Natural killer cell (primary cell): ENCODE results near the gene RBBP9. TPM values are rescaled to one million over a fixed set of nuclear protein-coding genes. Genes with fewer than 3 reads are reported as not detected.
"Not testable (repeated sequence)": the region's sequence is repeated elsewhere in the genome, so short reads cannot be mapped to it uniquely, and the experiment has no call there.

Experiments used
- ATAC-seq, 3 donors: fragments of 150-1000 bp in 2 of 3; fragments of 200-7000 bp in 1 of 3; cut with Tn5 transposase; 1 replicate in 1 of 3; 2 replicates in 2 of 3; pipeline ENCODE4 v1.10.0; 2021; ENCODE audit warnings: mild to moderate bottlenecking in 2 of 3, moderate library complexity in 2 of 3
- DNase-seq, 2 donors: peaks; one replicate each; pipeline versions ENCODE4 v3.0.0 to v3.0.0-alpha.2; 2013 to 2021; ENCODE audit warnings: mixed read lengths in 1 of 2
- H3K27ac ChIP-seq: one replicate; pipeline ENCODE4 v1.5.1; 2013; ENCODE audit warnings: mild to moderate bottlenecking, low read length
- H3K27me3 ChIP-seq: one replicate; pipeline ENCODE4 v1.6.1; 2013; ENCODE audit warnings: low read length; ENCODE audit not compliant: control insufficient read depth, insufficient read depth
- H3K36me3 ChIP-seq: one replicate; pipeline ENCODE4 v1.6.1; 2013; ENCODE audit warnings: low read length; ENCODE audit not compliant: control insufficient read depth, insufficient read depth
- H3K4me1 ChIP-seq: one replicate; pipeline ENCODE4 v1.6.1; 2013; ENCODE audit warnings: low read length; ENCODE audit not compliant: control insufficient read depth, insufficient read depth
- H3K4me3 ChIP-seq: one replicate; pipeline ENCODE4 v1.5.1; 2013; ENCODE audit warnings: low read length
- H3K9me3 ChIP-seq: one replicate; pipeline ENCODE4 v1.6.1; 2013; ENCODE audit warnings: low read length; ENCODE audit not compliant: control insufficient read depth, insufficient read depth
- H3K27ac Mint-ChIP-seq, 2 donors: one replicate each; pipeline ENCODE4 v1.8.0; 2022; ENCODE audit warnings: mild to moderate bottlenecking in 2 of 2, mixed read lengths in 2 of 2, moderate library complexity in 1 of 2
- H3K27me3 Mint-ChIP-seq, 2 donors: one replicate each; pipeline ENCODE4 v1.8.0; 2022; ENCODE audit warnings: low read depth in 2 of 2, mixed read lengths in 2 of 2
- H3K36me3 Mint-ChIP-seq: one replicate; pipeline ENCODE4 v1.8.0; 2022; ENCODE audit warnings: mixed read lengths
- H3K4me1 Mint-ChIP-seq, 2 donors: one replicate each; pipeline ENCODE4 v1.8.0; 2022; ENCODE audit warnings: mixed read lengths in 2 of 2
- H3K4me3 Mint-ChIP-seq: one replicate; pipeline ENCODE4 v1.8.0; 2022; ENCODE audit warnings: mild to moderate bottlenecking, moderate library complexity, mixed read lengths
- H3K9me3 Mint-ChIP-seq, 2 donors: one replicate each; pipeline ENCODE4 v1.8.0; 2022; ENCODE audit warnings: mixed read lengths in 2 of 2
- WGBS: methylation state at CpG from one replicate; pipeline ENCODE4 v1.1.7; 2013; ENCODE audit warnings: missing lambda C conversion rate; ENCODE audit not compliant: insufficient coverage; 5-methylcytosine and 5-hydroxymethylcytosine counted together
- intact Hi-C: fragments of 100-400 bp; cut with micrococcal nuclease; formaldehyde crosslinking; loops from one replicate; pipeline ENCODE4 v1.14.2; 2022
- total RNA-seq, 4 donors: library from RNA; stranded (reverse); fragments of 120-200 nt in 1 of 4; gene quantifications; one replicate each; pipeline versions ENCODE4 v1.2.3 to v1.2.4, GENCODE V29; 2013 to 2022
- TF ChIP-seq, protein P1 (sequence below): fragments of 200-600 bp; IDR thresholded peaks from one replicate; pipeline ENCODE4 v1.8.0; 2022; ENCODE audit warnings: antibody characterized with exemption

Gene RBBP9
- total RNA-seq, 3 donors from 2014 or later (not counting 1 experiment from before 2014, with no cell fraction given) = 4.6 to 9.2 (median 7.9) TPM

DNA sequence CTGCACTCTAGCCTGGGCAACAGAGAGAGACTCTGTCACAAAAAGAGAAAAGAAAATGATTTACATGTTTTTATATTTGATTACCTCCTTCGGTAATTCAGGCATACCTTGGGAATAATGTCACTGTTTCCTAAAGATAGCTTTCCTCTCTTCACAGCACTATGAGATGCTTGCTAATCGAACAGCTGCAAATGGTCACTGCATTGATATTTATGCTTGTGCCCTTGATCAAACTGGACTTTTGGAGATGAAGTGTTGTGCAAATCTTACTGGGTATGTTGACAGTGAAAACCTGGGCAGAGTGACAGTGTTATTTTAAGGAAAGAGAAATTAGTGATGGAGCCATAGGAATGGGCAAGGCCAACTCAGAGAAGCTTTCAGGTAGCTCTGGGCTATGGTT is 30.3 kb upstream of the RBBP9 start:
- peaks cover 64% of the 10 kb centered on the region for H3K36me3 ChIP-seq
- TF ChIP-seq, protein P1, sequence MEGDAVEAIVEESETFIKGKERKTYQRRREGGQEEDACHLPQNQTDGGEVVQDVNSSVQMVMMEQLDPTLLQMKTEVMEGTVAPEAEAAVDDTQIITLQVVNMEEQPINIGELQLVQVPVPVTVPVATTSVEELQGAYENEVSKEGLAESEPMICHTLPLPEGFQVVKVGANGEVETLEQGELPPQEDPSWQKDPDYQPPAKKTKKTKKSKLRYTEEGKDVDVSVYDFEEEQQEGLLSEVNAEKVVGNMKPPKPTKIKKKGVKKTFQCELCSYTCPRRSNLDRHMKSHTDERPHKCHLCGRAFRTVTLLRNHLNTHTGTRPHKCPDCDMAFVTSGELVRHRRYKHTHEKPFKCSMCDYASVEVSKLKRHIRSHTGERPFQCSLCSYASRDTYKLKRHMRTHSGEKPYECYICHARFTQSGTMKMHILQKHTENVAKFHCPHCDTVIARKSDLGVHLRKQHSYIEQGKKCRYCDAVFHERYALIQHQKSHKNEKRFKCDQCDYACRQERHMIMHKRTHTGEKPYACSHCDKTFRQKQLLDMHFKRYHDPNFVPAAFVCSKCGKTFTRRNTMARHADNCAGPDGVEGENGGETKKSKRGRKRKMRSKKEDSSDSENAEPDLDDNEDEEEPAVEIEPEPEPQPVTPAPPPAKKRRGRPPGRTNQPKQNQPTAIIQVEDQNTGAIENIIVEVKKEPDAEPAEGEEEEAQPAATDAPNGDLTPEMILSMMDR = no peak
- Mint-ChIP-seq H3K4me3 (no peak overlapping the region), H3K9me3 (no peaks in the 10 kb centered on the region), H3K4me1 (no peaks in the 10 kb centered on the region), H3K27ac (no peak overlapping the region), H3K36me3 (peaks cover 37% of the 10 kb centered on the region), H3K27me3 (no peaks in the 10 kb centered on the region)
- no peak overlapping the region for H3K4me3 ChIP-seq
- no peaks in the 10 kb centered on the region for H3K4me1 ChIP-seq
- ATAC-seq (no peak), DNase-seq (no peak)
- intact Hi-C loops = no loop called here
- no peaks in the 10 kb centered on the region for H3K9me3 ChIP-seq
- H3K27ac ChIP-seq = no peak overlapping the region
- 100% methylated on average over 2 of the region's 2 CpGs for WGBS
- no peaks in the 10 kb centered on the region for H3K27me3 ChIP-seq

DNA sequence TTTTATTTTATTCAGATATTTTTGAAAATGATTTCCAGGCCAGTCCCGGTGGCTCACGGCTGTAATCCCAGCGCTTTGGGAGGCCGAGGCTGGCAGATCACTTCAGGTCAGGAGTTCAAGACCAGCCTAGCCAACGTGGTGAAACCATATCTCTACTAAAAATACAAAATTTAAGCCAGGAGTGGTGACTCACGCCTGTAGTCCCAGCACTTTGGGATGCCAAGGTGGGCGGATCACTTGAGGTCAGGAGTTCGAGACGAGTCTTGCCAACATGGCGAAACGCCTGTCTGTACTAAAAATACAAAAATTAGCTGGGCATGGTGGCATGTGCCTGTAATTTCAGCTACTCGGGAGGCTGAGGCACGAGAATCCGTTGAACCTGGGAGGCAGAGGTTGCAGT is 29.7 kb upstream of the RBBP9 start:
- H3K36me3 ChIP-seq = peaks cover 59% of the 10 kb centered on the region
- intact Hi-C loops, H3K4me3 Mint-ChIP-seq, H3K9me3 ChIP-seq, H3K27ac ChIP-seq, H3K4me3 ChIP-seq, H3K27ac Mint-ChIP-seq, H3K27me3 ChIP-seq, DNase-seq, H3K4me1 Mint-ChIP-seq, ATAC-seq, H3K9me3 Mint-ChIP-seq, H3K4me1 ChIP-seq, H3K27me3 Mint-ChIP-seq: not testable (repeated sequence)
- WGBS = 89% methylated on average over 14 of the region's 14 CpGs
- peaks cover 32% of the 10 kb centered on the region for H3K36me3 Mint-ChIP-seq

DNA sequence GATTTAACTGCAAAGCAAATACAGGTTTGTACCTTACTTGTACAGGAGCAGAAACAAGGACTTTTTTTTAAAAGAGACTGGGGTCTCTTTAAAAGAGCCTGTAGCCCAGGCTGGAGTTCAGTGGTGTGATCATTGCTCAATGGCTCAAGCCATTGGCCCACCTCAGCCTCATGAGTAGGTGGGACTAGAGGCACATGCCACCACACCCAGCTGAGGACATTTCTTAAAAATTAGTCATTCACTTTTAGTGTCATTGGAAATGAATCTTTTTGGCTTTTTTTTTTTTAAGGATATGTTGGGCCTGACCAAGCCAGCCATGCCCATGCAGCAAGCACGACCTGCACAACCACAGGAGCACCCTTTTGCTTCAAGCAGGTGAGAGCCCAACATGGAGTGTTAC is 27.6 kb upstream of the RBBP9 start:
- H3K27me3 ChIP-seq = no peaks in the 10 kb centered on the region
- DNase-seq = no peak
- Mint-ChIP-seq H3K27ac (peak overlapping the region; percentile 6 to 27), H3K4me1 (no peaks in the 10 kb centered on the region), H3K36me3 (peaks cover 32% of the 10 kb centered on the region), H3K27me3 (no peaks in the 10 kb centered on the region), H3K9me3 (no peaks in the 10 kb centered on the region), H3K4me3 (no peak overlapping the region)
- H3K36me3 ChIP-seq = peaks cover 53% of the 10 kb centered on the region
- no peak overlapping the region for H3K4me3 ChIP-seq
- no peaks in the 10 kb centered on the region for H3K9me3 ChIP-seq
- no peak for ATAC-seq
- no peaks in the 10 kb centered on the region for H3K4me1 ChIP-seq
- TF ChIP-seq, protein P1 = no peak
- 100% methylated on average over 1 of the region's 1 CpG for WGBS
- H3K27ac ChIP-seq = no peak overlapping the region
- intact Hi-C loops = no loop called here

DNA sequence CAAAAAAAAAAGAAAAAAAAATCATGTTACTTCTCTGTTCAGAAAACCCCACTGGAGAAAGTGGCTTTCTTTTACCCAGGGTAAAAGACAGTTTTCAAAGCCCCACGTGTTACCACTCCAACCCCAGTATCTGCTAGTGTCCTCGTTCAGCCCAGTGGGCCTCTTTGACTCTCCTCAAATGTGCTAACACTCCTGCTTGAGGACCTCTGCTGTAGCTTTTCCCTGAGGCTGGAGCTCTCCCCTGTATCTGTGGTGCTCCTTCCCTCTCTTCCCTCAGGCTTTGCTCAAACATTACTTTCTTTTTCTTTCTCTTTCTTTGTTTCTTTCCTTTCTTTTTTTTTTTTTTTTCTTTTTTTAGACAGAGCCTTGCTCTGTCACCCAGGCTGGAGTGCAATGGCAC is 26.0 kb upstream of the RBBP9 start:
- no peak overlapping the region for H3K27ac Mint-ChIP-seq
- Histone ChIP-seq H3K36me3 (peaks cover 40% of the 10 kb centered on the region), H3K27ac (no peak overlapping the region), H3K9me3 (no peaks in the 10 kb centered on the region), H3K4me1 (no peaks in the 10 kb centered on the region), H3K27me3 (no peaks in the 10 kb centered on the region), H3K4me3 (no peak overlapping the region)
- H3K4me1 Mint-ChIP-seq = no peaks in the 10 kb centered on the region
- TF ChIP-seq, protein P1 = no peak
- no peaks in the 10 kb centered on the region for H3K9me3 Mint-ChIP-seq
- no peak overlapping the region for H3K4me3 Mint-ChIP-seq
- no peaks in the 10 kb centered on the region for H3K27me3 Mint-ChIP-seq
- intact Hi-C loops = no loop called here
- no peak for ATAC-seq
- H3K36me3 Mint-ChIP-seq = peaks cover 18% of the 10 kb centered on the region
- no peak for DNase-seq
- WGBS = 89% methylated on average over 2 of the region's 2 CpGs

DNA sequence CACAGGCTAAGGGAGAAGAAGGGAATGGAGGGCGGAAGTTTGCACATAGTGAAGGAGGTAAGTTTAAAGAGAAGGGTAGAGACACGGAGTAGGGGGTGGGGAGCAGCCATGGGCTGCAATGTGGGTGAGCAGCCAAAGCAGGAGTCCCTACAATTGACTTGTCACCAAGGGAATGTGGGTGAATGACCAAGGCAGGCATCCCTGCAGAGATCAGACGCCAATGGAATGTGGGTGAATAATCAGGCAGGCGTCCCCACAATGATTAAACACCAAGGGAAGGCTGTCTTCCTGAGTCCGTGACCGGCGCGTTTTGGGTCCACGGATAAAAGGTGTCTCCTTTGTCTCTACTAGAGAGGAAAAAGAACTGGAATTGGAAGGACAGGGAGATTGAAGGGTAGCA is 25.0 kb upstream of the RBBP9 start:
- H3K36me3 Mint-ChIP-seq = peaks cover 17% of the 10 kb centered on the region
- intact Hi-C loops, H3K9me3 Mint-ChIP-seq, H3K27me3 Mint-ChIP-seq, H3K27ac Mint-ChIP-seq, ATAC-seq, H3K27me3 ChIP-seq, H3K4me3 ChIP-seq, H3K4me1 ChIP-seq, DNase-seq, H3K4me1 Mint-ChIP-seq, H3K4me3 Mint-ChIP-seq, H3K9me3 ChIP-seq, H3K27ac ChIP-seq: not testable (repeated sequence)
- 96% methylated on average over 9 of the region's 9 CpGs for WGBS
- peaks cover 30% of the 10 kb centered on the region for H3K36me3 ChIP-seq
